Mucosa of descending colon (tissue), 3 donors: ENCODE data around the gene DEK. TPM values are rescaled to one million over a fixed set of nuclear protein-coding genes. Genes with fewer than 3 reads are reported as not detected.
"Not testable (repeated sequence)": the region's sequence is repeated elsewhere in the genome, so short reads cannot be mapped to it uniquely, and the experiment has no call there.

Experiments used
- ATAC-seq: fragments of 200-7000 bp; cut with Tn5 transposase; one replicate; pipeline ENCODE4 v1.9.1; 2020; ENCODE audit warnings: mild to moderate bottlenecking, moderate library complexity
- DNase-seq, 3 donors: peaks; one replicate each; pipeline ENCODE4 v3.0.0-alpha.2; 2020
- H3K36me3 ChIP-seq: fragments of 200-600 bp; one replicate; pipeline ENCODE4 v1.8.0; 2021; ENCODE audit warnings: low read depth, mild to moderate bottlenecking
- H3K4me1 ChIP-seq: fragments of 200-600 bp; one replicate; pipeline ENCODE4 v1.8.0; 2021; ENCODE audit warnings: low read depth, mild to moderate bottlenecking
- H3K4me3 ChIP-seq: fragments of 200-600 bp; one replicate; pipeline ENCODE4 v1.8.0; 2021; ENCODE audit warnings: mild to moderate bottlenecking
- H3K9me3 ChIP-seq: fragments of 200-600 bp; one replicate; pipeline ENCODE4 v1.8.0; 2021; ENCODE audit warnings: mild to moderate bottlenecking
- intact Hi-C, 2 donors: fragments of 100-400 bp; cut with DNase I in 1 of 2; cut with micrococcal nuclease in 1 of 2; formaldehyde crosslinking; loops; one replicate each; pipeline versions ENCODE4 v1.11.0 to v1.11.1; 2022; cut with DNase I, micrococcal nuclease
- long read RNA-seq, 2 donors: library from polyadenylated mRNA; unstranded; transcript quantifications; one replicate each; pipeline ENCODE4 v2.0.0, GENCODE V29; 2019 to 2021
- total RNA-seq, 3 donors: library from RNA; stranded (reverse); fragmentation: NEBNext Ultra II Directional in 2 of 3; extraction: Animal tissue kit (Norgen Biotek cat#: 25700) in 2 of 3; gene quantifications; one replicate each; pipeline versions ENCODE4 v1.2.1 to v1.2.4, GENCODE V29; 2021 to 2023
- TF ChIP-seq, protein P1 (sequence below): fragments of 200-600 bp; IDR thresholded peaks from one replicate; pipeline ENCODE4 v1.8.0; 2022; ENCODE audit warnings: antibody characterized with exemption, mild to moderate bottlenecking
- donor health status: DM: no; HTN: no; CAD: no; lungs with moderate emphysema.
- donor health status: DM: no; HTN: no; CAD: no.
- donor health status: DM: no; HTN: yes; CAD: no.

Gene DEK, protein sequence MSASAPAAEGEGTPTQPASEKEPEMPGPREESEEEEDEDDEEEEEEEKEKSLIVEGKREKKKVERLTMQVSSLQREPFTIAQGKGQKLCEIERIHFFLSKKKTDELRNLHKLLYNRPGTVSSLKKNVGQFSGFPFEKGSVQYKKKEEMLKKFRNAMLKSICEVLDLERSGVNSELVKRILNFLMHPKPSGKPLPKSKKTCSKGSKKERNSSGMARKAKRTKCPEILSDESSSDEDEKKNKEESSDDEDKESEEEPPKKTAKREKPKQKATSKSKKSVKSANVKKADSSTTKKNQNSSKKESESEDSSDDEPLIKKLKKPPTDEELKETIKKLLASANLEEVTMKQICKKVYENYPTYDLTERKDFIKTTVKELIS
- total RNA-seq = 100 to 1,000 TPM in 1 of 3 donors, 10 to 100 TPM in 2; 75.6 to 123 (median 85.0) TPM
- long read RNA-seq, donor 1, transcript DEK-202 (11 exons, 3,427 nt) = major isoform, 147 of 191 reads
- long read RNA-seq, donor 1, partial matches to known transcripts = 21 of 191 reads
- long read RNA-seq, donor 1, other reads (novel, unspliced or antisense) = 20 of 191 reads
- long read RNA-seq, donor 2, transcript DEK-202 (11 exons, 3,427 nt) = major isoform, 10 of 100 reads
- long read RNA-seq, donor 2, partial matches to known transcripts = 86 of 100 reads
- long read RNA-seq, donor 2, other reads (novel, unspliced or antisense) = 4 of 100 reads

DNA sequence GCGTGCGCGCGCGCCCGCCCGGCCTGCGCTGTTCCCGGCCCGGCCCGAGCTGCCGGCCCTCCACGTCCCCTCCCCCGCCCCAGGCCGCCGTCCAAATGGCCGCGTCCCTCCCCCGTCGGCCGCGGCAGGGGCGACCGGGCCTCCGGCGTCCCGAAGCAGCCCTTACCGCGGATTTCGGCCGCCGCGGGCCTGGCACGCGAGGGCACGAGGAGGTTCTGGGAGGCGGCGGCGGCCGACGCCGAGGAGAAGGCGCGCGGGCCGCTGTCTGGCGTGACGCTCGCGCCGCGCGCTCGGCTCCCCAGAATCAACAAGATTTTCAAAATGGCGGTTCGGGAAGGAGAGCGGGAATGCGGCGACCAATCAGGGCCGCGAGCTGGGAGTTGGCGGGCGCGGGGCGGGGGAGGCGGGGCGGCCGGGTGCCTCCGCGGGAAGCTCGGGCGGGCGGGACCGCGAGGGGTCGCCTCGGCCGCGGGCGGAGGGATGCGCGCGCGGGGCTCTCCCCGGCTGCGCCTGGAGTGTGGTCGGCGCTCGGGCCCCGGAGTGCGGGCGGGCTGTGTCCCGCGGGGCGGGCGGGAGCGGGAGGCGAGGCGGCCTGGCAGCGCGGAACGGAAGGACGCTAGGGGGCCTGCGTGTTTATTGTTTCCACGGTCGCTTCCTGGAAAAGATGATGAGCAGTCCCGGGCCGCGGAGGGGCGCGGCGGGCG lies at the start of gene DEK:
DEK (minus strand) TSS at position 312 of the 704 bp plus-strand sequence. CDS start 543 bp downstream, outside the sequence.
- Histone ChIP-seq H3K36me3 (no peaks in the 10 kb centered on the region), H3K9me3 (no peaks in the 10 kb centered on the region), H3K4me3 (peak within 1 kb of the TSS; percentile 62), H3K4me1 (peaks cover 14% of the 10 kb centered on the region)
- intact Hi-C loops = no loop called here
- TF ChIP-seq, protein P1, sequence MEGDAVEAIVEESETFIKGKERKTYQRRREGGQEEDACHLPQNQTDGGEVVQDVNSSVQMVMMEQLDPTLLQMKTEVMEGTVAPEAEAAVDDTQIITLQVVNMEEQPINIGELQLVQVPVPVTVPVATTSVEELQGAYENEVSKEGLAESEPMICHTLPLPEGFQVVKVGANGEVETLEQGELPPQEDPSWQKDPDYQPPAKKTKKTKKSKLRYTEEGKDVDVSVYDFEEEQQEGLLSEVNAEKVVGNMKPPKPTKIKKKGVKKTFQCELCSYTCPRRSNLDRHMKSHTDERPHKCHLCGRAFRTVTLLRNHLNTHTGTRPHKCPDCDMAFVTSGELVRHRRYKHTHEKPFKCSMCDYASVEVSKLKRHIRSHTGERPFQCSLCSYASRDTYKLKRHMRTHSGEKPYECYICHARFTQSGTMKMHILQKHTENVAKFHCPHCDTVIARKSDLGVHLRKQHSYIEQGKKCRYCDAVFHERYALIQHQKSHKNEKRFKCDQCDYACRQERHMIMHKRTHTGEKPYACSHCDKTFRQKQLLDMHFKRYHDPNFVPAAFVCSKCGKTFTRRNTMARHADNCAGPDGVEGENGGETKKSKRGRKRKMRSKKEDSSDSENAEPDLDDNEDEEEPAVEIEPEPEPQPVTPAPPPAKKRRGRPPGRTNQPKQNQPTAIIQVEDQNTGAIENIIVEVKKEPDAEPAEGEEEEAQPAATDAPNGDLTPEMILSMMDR = peak; percentile 55
- peak; percentile 83 for ATAC-seq
- DNase-seq = peak; percentile 90 to 92 (median 92)

DNA sequence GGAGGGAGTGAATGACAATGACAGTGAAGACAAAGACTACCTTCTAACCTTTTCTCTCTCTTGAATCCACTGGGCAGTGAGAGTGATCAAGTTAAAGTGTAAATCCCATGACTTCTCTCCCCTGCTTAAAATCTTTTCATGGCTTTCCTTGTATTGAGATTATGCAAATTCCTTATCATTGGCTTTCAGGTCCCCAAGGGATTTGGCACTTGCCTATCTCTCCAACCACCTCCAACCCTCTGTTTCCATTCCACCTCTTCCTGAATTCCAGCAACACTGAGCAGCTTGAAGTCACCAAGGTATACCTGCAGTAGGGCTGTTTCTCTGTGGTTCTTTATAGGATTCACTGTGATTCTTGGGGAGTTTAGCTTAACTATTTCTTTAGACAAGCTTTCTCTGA lies 48.0 kb upstream of the DEK start:
- TF ChIP-seq, protein P1 = no peak
- Histone ChIP-seq H3K4me3 (no peak overlapping the region), H3K4me1 (no peaks in the 10 kb centered on the region), H3K9me3 (no peaks in the 10 kb centered on the region), H3K36me3 (no peaks in the 10 kb centered on the region)
- no peak for ATAC-seq
- DNase-seq = no peak
- intact Hi-C loops = no loop called here

DNA sequence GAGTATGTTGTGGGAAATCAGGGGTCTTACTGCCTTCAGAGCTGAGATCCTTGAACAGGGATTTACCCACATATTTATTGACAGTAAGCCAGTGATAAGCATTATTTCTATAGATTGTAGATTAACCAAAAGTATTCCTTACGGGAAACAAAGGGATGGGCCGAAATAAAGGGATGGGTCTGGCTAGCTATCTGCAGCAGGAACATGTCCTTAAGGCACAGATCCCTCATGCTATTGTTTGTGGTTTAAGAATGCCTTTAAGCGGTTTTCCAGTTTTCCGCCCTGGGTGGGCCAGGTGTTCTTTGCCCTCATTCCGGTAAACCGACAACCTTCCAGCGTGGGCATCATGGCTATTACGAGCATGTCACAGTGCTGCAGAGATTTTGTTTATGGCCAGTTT lies 45.7 kb upstream of the DEK start:
- H3K36me3 ChIP-seq, H3K4me1 ChIP-seq, intact Hi-C loops, ATAC-seq, DNase-seq, H3K9me3 ChIP-seq, H3K4me3 ChIP-seq: not testable (repeated sequence)

DNA sequence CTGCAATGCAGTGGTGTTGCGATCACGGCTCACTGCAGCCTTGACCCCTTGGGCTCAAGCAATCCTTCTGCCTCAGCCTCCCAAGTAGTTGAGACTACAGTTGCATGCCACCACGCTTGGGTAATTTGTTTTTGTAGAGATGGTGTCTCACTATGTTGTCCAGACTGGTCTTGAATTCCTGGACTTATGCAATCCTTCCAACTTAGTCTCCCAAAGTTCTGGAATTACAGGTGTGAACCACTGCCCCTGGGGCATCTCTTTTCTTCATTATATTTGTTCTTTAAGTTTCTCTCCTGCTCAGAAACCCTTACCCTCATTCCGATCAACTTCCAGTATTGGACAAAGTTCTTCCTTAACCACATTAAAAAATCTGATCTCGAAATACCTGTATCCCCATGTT lies 44.7 kb upstream of the DEK start:
- TF ChIP-seq, protein P1 = no peak
- H3K4me1 ChIP-seq = no peaks in the 10 kb centered on the region
- intact Hi-C loops = no loop called here
- DNase-seq (no peak), ATAC-seq (no peak)
- no peak overlapping the region for H3K4me3 ChIP-seq
- no peaks in the 10 kb centered on the region for H3K9me3 ChIP-seq
- H3K36me3 ChIP-seq = no peaks in the 10 kb centered on the region

DNA sequence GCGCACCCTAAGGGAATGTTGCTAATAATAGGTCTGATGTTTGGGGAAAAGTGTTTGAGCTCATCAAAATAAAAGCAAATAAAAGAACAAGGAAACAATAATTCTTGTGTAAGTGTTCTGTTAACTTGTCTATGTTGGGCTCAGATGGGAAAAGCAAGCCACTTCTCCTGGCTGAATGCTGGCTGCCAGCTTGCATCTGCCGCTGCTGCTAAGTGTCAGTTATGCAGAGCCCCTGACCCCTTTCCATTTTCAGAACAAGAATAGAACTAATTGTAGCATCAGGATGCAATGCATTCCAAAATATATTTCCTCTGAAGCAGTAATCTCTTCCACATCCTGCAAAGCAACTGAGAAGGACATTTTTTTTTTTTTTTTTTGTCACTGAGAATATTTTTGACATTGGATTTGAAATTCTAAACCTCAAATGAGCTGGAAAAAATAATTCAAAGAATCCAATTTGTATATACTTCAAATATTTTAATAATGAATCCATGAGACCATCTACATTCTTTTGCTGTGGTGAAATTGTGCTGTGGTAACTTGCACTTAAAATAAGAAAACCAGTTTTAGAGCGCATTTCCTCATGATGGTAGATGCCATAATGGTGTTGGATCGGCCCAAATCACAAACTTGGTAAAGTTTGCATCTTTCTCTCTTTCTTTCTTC lies 43.9 kb upstream of the DEK start:
- ATAC-seq = no peak
- H3K36me3 ChIP-seq = no peaks in the 10 kb centered on the region
- H3K4me3 ChIP-seq = no peak overlapping the region
- no peak for DNase-seq
- intact Hi-C loops = no loop called here
- no peaks in the 10 kb centered on the region for H3K4me1 ChIP-seq
- TF ChIP-seq, protein P1 = no peak
- no peaks in the 10 kb centered on the region for H3K9me3 ChIP-seq
